HEK293 (cell line): ENCODE measurements around the gene MISP.

Experiments used
- CTCF ChIA-PET: fragments of 350-600 bp; formaldehyde crosslinking; extraction: SDS; loops from one replicate; lab custom pipeline; 2021; ENCODE audit warnings: antibody characterized with exemption; lab: Yijun Ruan, JAX
- POLR2A ChIA-PET: fragments of 300-600 bp; formaldehyde crosslinking; extraction: SDS; loops from one replicate; lab custom pipeline; 2020; ENCODE audit warnings: antibody characterized with exemption, inconsistent platforms; lab: Yijun Ruan, JAX
- H3K27ac ChIP-seq: fragments of 200-500 bp; sonication (Bioruptor generic); 2 replicates; pipeline ENCODE4 v1.5.1; 2014; ENCODE audit warnings: low read depth, low read length, control low read depth, inconsistent platforms; ENCODE audit errors: extremely low read depth
- H3K36me3 ChIP-seq, 2 experiments: fragments of 200-500 bp in 1 of 2; sonication (Bioruptor generic) in 1 of 2; 1 replicate in 1 of 2; 2 replicates in 1 of 2; pipeline ENCODE4 v1.5.1; 2014 to 2017; ENCODE audit warnings: inconsistent platforms in 2 of 2, low read length in 2 of 2; ENCODE audit not compliant: control insufficient read depth in 2 of 2, insufficient read depth in 1 of 2
- H3K4me1 ChIP-seq: fragments of 200-500 bp; sonication (Bioruptor generic); 2 replicates; pipeline ENCODE4 v1.5.1; 2014; ENCODE audit warnings: mild to moderate bottlenecking, low read length, inconsistent platforms; ENCODE audit not compliant: control insufficient read depth, insufficient read depth
- H3K4me3 ChIP-seq: 2 replicates; pipeline ENCODE4 v1.5.1; 2011; ENCODE audit warnings: low read depth, mild to moderate bottlenecking, control low read depth, low read length, moderate library complexity
- H3K9me3 ChIP-seq: fragments of 200-500 bp; sonication (Bioruptor generic); 2 replicates; pipeline ENCODE4 v1.5.1; 2014; ENCODE audit warnings: low read depth, low read length, inconsistent platforms; ENCODE audit not compliant: control insufficient read depth, insufficient read depth
- BCL11A ChIP-seq: fragments of 450-650 bp; formaldehyde crosslinking; IDR thresholded peaks from 2 replicates; pipeline ENCODE4 v1.5.1; 2016; ENCODE audit warnings: low read depth, missing biosample characterization, missing genetic modification characterization
- HIC1 ChIP-seq: fragments of 450-650 bp; formaldehyde crosslinking; IDR thresholded peaks from 2 replicates; pipeline ENCODE4 v1.5.1; 2016; ENCODE audit warnings: missing biosample characterization, missing genetic modification characterization
- KLF9 ChIP-seq: fragments of 450-650 bp; formaldehyde crosslinking; IDR thresholded peaks from 2 replicates; pipeline ENCODE4 v1.5.1; 2016; ENCODE audit warnings: missing biosample characterization, missing genetic modification characterization, low read depth
- OSR2 ChIP-seq: fragments of 450-650 bp; formaldehyde crosslinking; IDR thresholded peaks from 2 replicates; pipeline ENCODE4 v1.5.1; 2016; ENCODE audit warnings: missing biosample characterization, missing genetic modification characterization
- PRDM4 ChIP-seq: fragments of 450-650 bp; formaldehyde crosslinking; IDR thresholded peaks from 2 replicates; pipeline ENCODE4 v1.5.1; 2017; ENCODE audit warnings: missing biosample characterization, missing genetic modification characterization
- ZBTB6 ChIP-seq: fragments of 450-650 bp; formaldehyde crosslinking; IDR thresholded peaks from 2 replicates; pipeline ENCODE4 v1.5.1; 2017; ENCODE audit warnings: missing biosample characterization, missing genetic modification characterization
- ZBTB8A ChIP-seq: fragments of 450-650 bp; formaldehyde crosslinking; IDR thresholded peaks from 2 replicates; pipeline ENCODE4 v1.5.1; 2016; ENCODE audit warnings: missing biosample characterization, missing genetic modification characterization
- ZFP41 ChIP-seq: fragments of 450-650 bp; formaldehyde crosslinking; IDR thresholded peaks from 2 replicates; pipeline ENCODE4 v1.5.1; 2016; ENCODE audit warnings: missing biosample characterization, missing genetic modification characterization, borderline replicate concordance
- ZIC2 ChIP-seq: fragments of 450-650 bp; formaldehyde crosslinking; IDR thresholded peaks from 2 replicates; pipeline ENCODE4 v1.5.1; 2016; ENCODE audit warnings: missing biosample characterization, missing genetic modification characterization
- ZNF10 ChIP-seq: fragments of 450-650 bp; formaldehyde crosslinking; IDR thresholded peaks from 2 replicates; pipeline ENCODE4 v1.5.1; 2017; ENCODE audit warnings: missing biosample characterization, missing genetic modification characterization
- ZNF114 ChIP-seq: fragments of 450-650 bp; formaldehyde crosslinking; IDR thresholded peaks from 2 replicates; pipeline ENCODE4 v1.5.0; 2017; ENCODE audit warnings: missing biosample characterization, missing genetic modification characterization
- ZNF133 ChIP-seq: fragments of 450-650 bp; formaldehyde crosslinking; IDR thresholded peaks from 2 replicates; pipeline ENCODE4 v1.5.1; 2016; ENCODE audit warnings: missing biosample characterization, missing genetic modification characterization
- ZNF311 ChIP-seq: fragments of 450-650 bp; formaldehyde crosslinking; IDR thresholded peaks from 2 replicates; pipeline ENCODE4 v1.5.1; 2017; ENCODE audit warnings: missing biosample characterization, missing genetic modification characterization, borderline replicate concordance
- ZNF324 ChIP-seq: fragments of 450-650 bp; formaldehyde crosslinking; IDR thresholded peaks from 2 replicates; pipeline ENCODE4 v1.5.1; 2016; ENCODE audit warnings: missing biosample characterization, missing genetic modification characterization
- ZNF335 ChIP-seq: fragments of 450-650 bp; formaldehyde crosslinking; conservative IDR thresholded peaks from 2 replicates; pipeline ENCODE4 v1.5.1; 2016; ENCODE audit warnings: missing biosample characterization, missing genetic modification characterization
- ZNF398 ChIP-seq: fragments of 450-650 bp; formaldehyde crosslinking; IDR thresholded peaks from 2 replicates; pipeline ENCODE4 v1.5.1; 2017; ENCODE audit warnings: missing biosample characterization, missing genetic modification characterization
- ZNF510 ChIP-seq: fragments of 450-650 bp; formaldehyde crosslinking; IDR thresholded peaks from 2 replicates; pipeline ENCODE4 v1.5.1; 2018; ENCODE audit warnings: mild to moderate bottlenecking, missing genetic modification characterization, missing biosample characterization; ENCODE audit not compliant: insufficient replicate concordance
- ZNF560 ChIP-seq: fragments of 450-650 bp; formaldehyde crosslinking; IDR thresholded peaks from 2 replicates; pipeline ENCODE4 v1.5.1; 2017; ENCODE audit warnings: missing biosample characterization, missing genetic modification characterization, borderline replicate concordance
- ZNF571 ChIP-seq: fragments of 450-650 bp; formaldehyde crosslinking; IDR thresholded peaks from 2 replicates; pipeline ENCODE4 v1.5.0; 2017; ENCODE audit warnings: missing biosample characterization, missing genetic modification characterization
- ZNF585B ChIP-seq: fragments of 450-650 bp; formaldehyde crosslinking; IDR thresholded peaks from 2 replicates; pipeline ENCODE4 v1.5.1; 2016; ENCODE audit warnings: missing biosample characterization, missing genetic modification characterization
- ZNF621 ChIP-seq: fragments of 450-650 bp; formaldehyde crosslinking; IDR thresholded peaks from 2 replicates; pipeline ENCODE4 v1.5.1; 2017; ENCODE audit warnings: missing biosample characterization, missing genetic modification characterization
- ZNF624 ChIP-seq: fragments of 450-650 bp; formaldehyde crosslinking; IDR thresholded peaks from 2 replicates; pipeline ENCODE4 v1.5.1; 2017; ENCODE audit warnings: missing biosample characterization, missing genetic modification characterization
- ZNF792 ChIP-seq: fragments of 450-650 bp; formaldehyde crosslinking; IDR thresholded peaks from 2 replicates; pipeline ENCODE4 v1.5.1; 2016; ENCODE audit warnings: missing biosample characterization, missing genetic modification characterization
- TF ChIP-seq, protein P1 (sequence below): fragments of 450-650 bp; formaldehyde crosslinking; IDR thresholded peaks from 2 replicates; pipeline ENCODE4 v1.5.1; 2016; ENCODE audit warnings: missing biosample characterization, missing genetic modification characterization
- TF ChIP-seq, protein P2 (sequence below): sonication (generic); formaldehyde crosslinking; IDR thresholded peaks from 2 replicates; pipeline ENCODE4 v1.8.1; 2022; ENCODE audit warnings: mild to moderate bottlenecking, moderate library complexity, missing genetic modification reagents
- TF ChIP-seq, protein P3 (sequence below): fragments of 450-650 bp; formaldehyde crosslinking; IDR thresholded peaks from 2 replicates; pipeline ENCODE4 v1.5.1; 2016; ENCODE audit warnings: missing biosample characterization, missing genetic modification characterization

The MISP gene

GRCh38 chr19:801030-801860 lies 50.3 kb downstream of the MISP start:
- peak overlapping the region; percentile 97 for H3K27ac ChIP-seq
- POLR2A ChIA-PET: interaction anchor here (0.9 to 1.7 kb wide), 4 partner anchors 8 to 19 kb away, joined by 3 to 5 read pairs (median 4); no protein-coding TSS in a partner anchor
- no peak overlapping the region for H3K4me3 ChIP-seq
- TF ChIP-seq ZNF398 (tag by site-specific recombination): no peak
- TF ChIP-seq ZNF10: no peak
- peak; percentile 74 for TF ChIP-seq KLF9 (tag by site-specific recombination)
- no peak for TF ChIP-seq ZNF585B (tag by site-specific recombination)
- TF ChIP-seq ZIC2 (tag by site-specific recombination): peak; percentile 86
- no peak for TF ChIP-seq PRDM4 (tag by site-specific recombination)
- TF ChIP-seq, protein P1, sequence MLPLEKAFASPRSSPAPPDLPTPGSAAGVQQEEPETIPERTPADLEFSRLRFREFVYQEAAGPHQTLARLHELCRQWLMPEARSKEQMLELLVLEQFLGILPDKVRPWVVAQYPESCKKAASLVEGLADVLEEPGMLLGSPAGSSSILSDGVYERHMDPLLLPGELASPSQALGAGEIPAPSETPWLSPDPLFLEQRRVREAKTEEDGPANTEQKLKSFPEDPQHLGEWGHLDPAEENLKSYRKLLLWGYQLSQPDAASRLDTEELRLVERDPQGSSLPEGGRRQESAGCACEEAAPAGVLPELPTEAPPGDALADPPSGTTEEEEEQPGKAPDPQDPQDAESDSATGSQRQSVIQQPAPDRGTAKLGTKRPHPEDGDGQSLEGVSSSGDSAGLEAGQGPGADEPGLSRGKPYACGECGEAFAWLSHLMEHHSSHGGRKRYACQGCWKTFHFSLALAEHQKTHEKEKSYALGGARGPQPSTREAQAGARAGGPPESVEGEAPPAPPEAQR (tag by site-specific recombination): no peak
- peak; percentile 84 for TF ChIP-seq HIC1 (tag by site-specific recombination)
- TF ChIP-seq ZNF624 (tag by site-specific recombination): no peak
- TF ChIP-seq ZNF114 (tag by site-specific recombination): no peak
- TF ChIP-seq ZNF510 (tag by site-specific recombination): no peak
- TF ChIP-seq, protein P2, sequence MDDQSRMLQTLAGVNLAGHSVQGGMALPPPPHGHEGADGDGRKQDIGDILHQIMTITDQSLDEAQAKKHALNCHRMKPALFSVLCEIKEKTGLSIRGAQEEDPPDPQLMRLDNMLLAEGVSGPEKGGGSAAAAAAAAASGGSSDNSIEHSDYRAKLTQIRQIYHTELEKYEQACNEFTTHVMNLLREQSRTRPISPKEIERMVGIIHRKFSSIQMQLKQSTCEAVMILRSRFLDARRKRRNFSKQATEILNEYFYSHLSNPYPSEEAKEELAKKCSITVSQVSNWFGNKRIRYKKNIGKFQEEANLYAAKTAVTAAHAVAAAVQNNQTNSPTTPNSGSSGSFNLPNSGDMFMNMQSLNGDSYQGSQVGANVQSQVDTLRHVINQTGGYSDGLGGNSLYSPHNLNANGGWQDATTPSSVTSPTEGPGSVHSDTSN: no peak
- no peak for TF ChIP-seq ZNF621 (tag by site-specific recombination)
- TF ChIP-seq, protein P3, sequence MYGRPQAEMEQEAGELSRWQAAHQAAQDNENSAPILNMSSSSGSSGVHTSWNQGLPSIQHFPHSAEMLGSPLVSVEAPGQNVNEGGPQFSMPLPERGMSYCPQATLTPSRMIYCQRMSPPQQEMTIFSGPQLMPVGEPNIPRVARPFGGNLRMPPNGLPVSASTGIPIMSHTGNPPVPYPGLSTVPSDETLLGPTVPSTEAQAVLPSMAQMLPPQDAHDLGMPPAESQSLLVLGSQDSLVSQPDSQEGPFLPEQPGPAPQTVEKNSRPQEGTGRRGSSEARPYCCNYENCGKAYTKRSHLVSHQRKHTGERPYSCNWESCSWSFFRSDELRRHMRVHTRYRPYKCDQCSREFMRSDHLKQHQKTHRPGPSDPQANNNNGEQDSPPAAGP: no peak
- peak; percentile 46 for TF ChIP-seq ZNF335
- no peak for TF ChIP-seq ZNF792 (tag by site-specific recombination)
- TF ChIP-seq OSR2 (tag by site-specific recombination): no peak
- TF ChIP-seq ZNF311 (tag by site-specific recombination): no peak
- no peak for TF ChIP-seq ZBTB6 (tag by site-specific recombination)
- no peak for TF ChIP-seq ZNF571
- no peak for TF ChIP-seq ZNF133 (tag by site-specific recombination)
- TF ChIP-seq ZNF560 (tag by site-specific recombination): no peak
- TF ChIP-seq ZBTB8A (tag by site-specific recombination): peak; percentile 81
- no peak for TF ChIP-seq BCL11A (tag by site-specific recombination)
- no peak for TF ChIP-seq ZFP41
- TF ChIP-seq ZNF324 (tag by site-specific recombination): no peak

More at GRCh38 chr19:801030-801860, 50.3 kb downstream of the MISP start:
- Histone ChIP-seq H3K36me3 (peaks cover 0 to 82% of the 10 kb centered on the region in 2 experiments; a peak in 2 of 3 replicates), H3K4me1 (peaks cover 25% of the 10 kb centered on the region), H3K9me3 (no peaks in the 10 kb centered on the region)
- CTCF ChIA-PET: interaction anchor here (0.9 to 1.0 kb wide), 2 partner anchors 30 to 32 kb away, joined by 4 to 6 read pairs; no protein-coding TSS in a partner anchor
